HEK293 (cell line): ENCODE measurements around the gene OSCP1.

Experiments
- EGR2 ChIP-seq: fragments of 450-650 bp; formaldehyde crosslinking; IDR thresholded peaks from 2 replicates; pipeline ENCODE4 v1.5.1; 2016; ENCODE audit warnings: low read depth, missing biosample characterization, missing genetic modification characterization
- HOXC10 ChIP-seq: sonication (generic); formaldehyde crosslinking; IDR thresholded peaks from 2 replicates; pipeline ENCODE4 v1.8.1; 2023; ENCODE audit warnings: mild to moderate bottlenecking, missing genetic modification reagents
- IKZF3 ChIP-seq: fragments of 450-650 bp; IDR thresholded peaks from 2 replicates; pipeline ENCODE4 v1.5.0; 2018; ENCODE audit warnings: missing biosample characterization, mild to moderate bottlenecking, missing genetic modification characterization, moderate library complexity
- KLF1 ChIP-seq: fragments of 450-650 bp; formaldehyde crosslinking; IDR thresholded peaks from 2 replicates; pipeline ENCODE4 v1.5.1; 2016; ENCODE audit warnings: missing biosample characterization, missing genetic modification characterization
- KLF8 ChIP-seq: fragments of 450-650 bp; formaldehyde crosslinking; IDR thresholded peaks from 2 replicates; pipeline ENCODE4 v1.5.1; 2016; ENCODE audit warnings: missing biosample characterization, missing genetic modification characterization
- OVOL3 ChIP-seq: fragments of 450-650 bp; formaldehyde crosslinking; IDR thresholded peaks from 2 replicates; pipeline ENCODE4 v1.5.1; 2016; ENCODE audit warnings: missing biosample characterization, missing genetic modification characterization
- SP2 ChIP-seq: fragments of 450-650 bp; formaldehyde crosslinking; IDR thresholded peaks from 2 replicates; pipeline ENCODE4 v1.5.1; 2016; ENCODE audit warnings: missing biosample characterization, missing genetic modification characterization
- ZNF157 ChIP-seq: fragments of 450-650 bp; formaldehyde crosslinking; IDR thresholded peaks from 2 replicates; pipeline ENCODE4 v1.5.1; 2016; ENCODE audit warnings: missing biosample characterization, missing genetic modification characterization
- ZNF248 ChIP-seq: fragments of 450-650 bp; formaldehyde crosslinking; IDR thresholded peaks from 2 replicates; pipeline ENCODE4 v1.5.1; 2017; ENCODE audit warnings: missing biosample characterization, missing genetic modification characterization
- ZNF292 ChIP-seq: fragments of 450-650 bp; formaldehyde crosslinking; IDR thresholded peaks from 2 replicates; pipeline ENCODE4 v1.5.1; 2016; ENCODE audit warnings: low read depth, missing biosample characterization, missing genetic modification characterization, borderline replicate concordance
- ZNF311 ChIP-seq: fragments of 450-650 bp; formaldehyde crosslinking; IDR thresholded peaks from 2 replicates; pipeline ENCODE4 v1.5.1; 2017; ENCODE audit warnings: missing biosample characterization, missing genetic modification characterization, borderline replicate concordance
- ZNF366 ChIP-seq: fragments of 450-650 bp; formaldehyde crosslinking; conservative IDR thresholded peaks from 2 replicates; pipeline ENCODE4 v1.5.1; 2016; ENCODE audit warnings: missing biosample characterization, missing genetic modification characterization
- ZNF391 ChIP-seq: fragments of 450-650 bp; formaldehyde crosslinking; IDR thresholded peaks from 2 replicates; pipeline ENCODE4 v1.5.1; 2016; ENCODE audit warnings: low read depth, missing biosample characterization, missing genetic modification characterization, borderline replicate concordance
- ZNF571 ChIP-seq: fragments of 450-650 bp; formaldehyde crosslinking; IDR thresholded peaks from 2 replicates; pipeline ENCODE4 v1.5.0; 2017; ENCODE audit warnings: missing biosample characterization, missing genetic modification characterization
- ZSCAN16 ChIP-seq: fragments of 450-650 bp; formaldehyde crosslinking; IDR thresholded peaks from 2 replicates; pipeline ENCODE4 v1.5.1; 2016; ENCODE audit warnings: missing biosample characterization, missing genetic modification characterization
- TF ChIP-seq, protein P1 (sequence below): fragments of 450-650 bp; formaldehyde crosslinking; IDR thresholded peaks from 2 replicates; pipeline ENCODE4 v1.5.1; 2016; ENCODE audit warnings: missing biosample characterization, missing genetic modification characterization
- TF ChIP-seq, protein P2 (sequence below): fragments of 450-650 bp; formaldehyde crosslinking; conservative IDR thresholded peaks from 2 replicates; pipeline ENCODE4 v1.5.1; 2016; ENCODE audit warnings: low read depth, missing biosample characterization, missing genetic modification characterization
- TF ChIP-seq, protein P3 (sequence below): fragments of 450-650 bp; IDR thresholded peaks from 2 replicates; pipeline ENCODE4 v1.5.1; 2018; ENCODE audit warnings: missing biosample characterization, mild to moderate bottlenecking, missing genetic modification characterization
- TF ChIP-seq, protein P4 (sequence below): fragments of 450-650 bp; formaldehyde crosslinking; IDR thresholded peaks from 2 replicates; pipeline ENCODE4 v1.5.1; 2017; ENCODE audit warnings: missing biosample characterization, missing genetic modification characterization
- TF ChIP-seq, protein P5 (sequence below): fragments of 450-650 bp; formaldehyde crosslinking; IDR thresholded peaks from 2 replicates; pipeline ENCODE4 v1.5.1; 2016; ENCODE audit warnings: missing biosample characterization, missing genetic modification characterization
- TF ChIP-seq, protein P6 (sequence below): fragments of 450-650 bp; formaldehyde crosslinking; IDR thresholded peaks from 2 replicates; pipeline ENCODE4 v1.5.1; 2016; ENCODE audit warnings: missing biosample characterization, missing genetic modification characterization
- TF ChIP-seq, protein P7 (sequence below): fragments of 450-650 bp; formaldehyde crosslinking; IDR thresholded peaks from 2 replicates; pipeline ENCODE4 v1.5.1; 2016; ENCODE audit warnings: missing biosample characterization, missing genetic modification characterization

The OSCP1 gene

DNA sequence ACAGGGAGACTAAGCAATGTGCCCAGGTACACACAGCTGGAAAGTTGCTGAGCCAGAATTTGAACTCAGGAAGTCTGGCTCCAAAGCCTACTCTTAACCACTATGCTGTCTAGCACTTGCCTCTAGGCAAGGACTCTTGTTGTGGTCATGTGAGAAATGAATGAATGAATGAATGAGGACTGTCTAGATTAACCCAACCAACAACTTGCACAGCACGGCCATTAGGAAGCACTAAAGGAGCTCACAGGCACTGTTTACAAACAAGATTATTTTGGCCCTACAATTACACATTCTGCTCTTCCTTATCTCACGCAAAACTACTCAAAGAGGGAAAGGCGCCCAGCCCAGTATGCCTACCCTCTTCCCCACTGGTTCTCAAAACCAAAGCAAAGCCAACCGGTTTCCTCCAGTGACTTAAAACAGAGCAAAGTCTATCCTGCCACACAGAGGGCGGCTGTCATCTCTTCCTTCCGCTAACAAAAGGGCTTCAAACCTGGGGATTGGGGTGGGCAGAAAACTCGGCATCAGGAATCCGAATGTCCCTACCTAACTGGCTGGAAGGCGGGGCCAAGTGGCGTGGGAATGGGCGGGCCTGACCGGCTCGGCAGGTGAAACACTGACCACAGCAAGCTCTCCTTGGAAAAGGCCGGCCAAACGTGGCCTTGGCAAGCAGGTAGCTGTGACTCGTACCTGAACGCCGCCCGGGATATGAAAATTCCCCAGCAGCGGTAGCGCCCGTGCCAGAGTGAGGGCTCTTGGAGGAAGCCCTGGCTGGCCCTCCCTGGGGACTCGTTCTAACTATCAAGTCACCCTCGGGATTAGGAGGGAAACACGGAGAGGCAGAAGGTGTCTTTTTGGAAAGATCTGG, 65.5 kb downstream of the OSCP1 start (continued):
- TF ChIP-seq EGR2 (0 out of 2 replicates have a peak, but pooled peaks have one; percentile 5), ZNF292 (no peak), IKZF3 (tag by site-specific recombination) (peak; percentile 72), SP2 (tag by site-specific recombination) (peak; percentile 85), ZNF571 (tag by site-specific recombination) (no peak), ZNF248 (tag by site-specific recombination) (no peak), OVOL3 (tag by site-specific recombination) (no peak), KLF1 (0 out of 2 replicates have a peak, but pooled peaks have one; percentile 7), ZNF157 (tag by site-specific recombination) (no peak), ZNF311 (tag by site-specific recombination) (no peak), ZNF391 (no peak), ZNF366 (tag by site-specific recombination) (peak; percentile 70), KLF8 (tag by site-specific recombination) (no peak; the same call in 1 of the 2 replicates), ZSCAN16 (tag by site-specific recombination) (peak; percentile 15; the same call in 1 of the 2 replicates), HOXC10 (CRISPR knock-in tag) (no peak)
- TF ChIP-seq, protein P1, sequence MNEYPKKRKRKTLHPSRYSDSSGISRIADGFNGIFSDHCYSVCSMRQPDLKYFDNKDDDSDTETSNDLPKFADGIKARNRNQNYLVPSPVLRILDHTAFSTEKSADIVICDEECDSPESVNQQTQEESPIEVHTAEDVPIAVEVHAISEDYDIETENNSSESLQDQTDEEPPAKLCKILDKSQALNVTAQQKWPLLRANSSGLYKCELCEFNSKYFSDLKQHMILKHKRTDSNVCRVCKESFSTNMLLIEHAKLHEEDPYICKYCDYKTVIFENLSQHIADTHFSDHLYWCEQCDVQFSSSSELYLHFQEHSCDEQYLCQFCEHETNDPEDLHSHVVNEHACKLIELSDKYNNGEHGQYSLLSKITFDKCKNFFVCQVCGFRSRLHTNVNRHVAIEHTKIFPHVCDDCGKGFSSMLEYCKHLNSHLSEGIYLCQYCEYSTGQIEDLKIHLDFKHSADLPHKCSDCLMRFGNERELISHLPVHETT (tag by site-specific recombination), result no peak
- TF ChIP-seq, protein P2, sequence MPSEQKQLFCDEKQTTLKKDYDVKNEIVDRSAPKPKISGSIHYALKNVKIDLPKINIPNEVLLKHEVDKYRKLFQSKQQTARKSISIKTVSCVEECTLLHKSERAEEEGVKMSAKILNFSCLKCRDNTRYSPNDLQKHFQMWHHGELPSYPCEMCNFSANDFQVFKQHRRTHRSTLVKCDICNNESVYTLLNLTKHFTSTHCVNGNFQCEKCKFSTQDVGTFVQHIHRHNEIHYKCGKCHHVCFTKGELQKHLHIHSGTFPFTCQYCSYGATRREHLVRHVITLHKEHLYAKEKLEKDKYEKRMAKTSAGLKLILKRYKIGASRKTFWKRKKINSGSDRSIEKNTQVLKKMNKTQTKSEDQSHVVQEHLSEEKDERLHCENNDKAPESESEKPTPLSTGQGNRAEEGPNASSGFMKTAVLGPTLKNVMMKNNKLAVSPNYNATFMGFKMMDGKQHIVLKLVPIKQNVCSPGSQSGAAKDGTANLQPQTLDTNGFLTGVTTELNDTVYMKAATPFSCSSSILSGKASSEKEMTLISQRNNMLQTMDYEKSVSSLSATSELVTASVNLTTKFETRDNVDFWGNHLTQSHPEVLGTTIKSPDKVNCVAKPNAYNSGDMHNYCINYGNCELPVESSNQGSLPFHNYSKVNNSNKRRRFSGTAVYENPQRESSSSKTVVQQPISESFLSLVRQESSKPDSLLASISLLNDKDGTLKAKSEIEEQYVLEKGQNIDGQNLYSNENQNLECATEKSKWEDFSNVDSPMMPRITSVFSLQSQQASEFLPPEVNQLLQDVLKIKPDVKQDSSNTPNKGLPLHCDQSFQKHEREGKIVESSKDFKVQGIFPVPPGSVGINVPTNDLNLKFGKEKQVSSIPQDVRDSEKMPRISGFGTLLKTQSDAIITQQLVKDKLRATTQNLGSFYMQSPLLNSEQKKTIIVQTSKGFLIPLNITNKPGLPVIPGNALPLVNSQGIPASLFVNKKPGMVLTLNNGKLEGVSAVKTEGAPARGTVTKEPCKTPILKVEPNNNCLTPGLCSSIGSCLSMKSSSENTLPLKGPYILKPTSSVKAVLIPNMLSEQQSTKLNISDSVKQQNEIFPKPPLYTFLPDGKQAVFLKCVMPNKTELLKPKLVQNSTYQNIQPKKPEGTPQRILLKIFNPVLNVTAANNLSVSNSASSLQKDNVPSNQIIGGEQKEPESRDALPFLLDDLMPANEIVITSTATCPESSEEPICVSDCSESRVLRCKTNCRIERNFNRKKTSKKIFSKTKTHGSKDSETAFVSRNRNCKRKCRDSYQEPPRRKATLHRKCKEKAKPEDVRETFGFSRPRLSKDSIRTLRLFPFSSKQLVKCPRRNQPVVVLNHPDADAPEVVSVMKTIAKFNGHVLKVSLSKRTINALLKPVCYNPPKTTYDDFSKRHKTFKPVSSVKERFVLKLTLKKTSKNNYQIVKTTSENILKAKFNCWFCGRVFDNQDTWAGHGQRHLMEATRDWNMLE, result no peak
- TF ChIP-seq, protein P3, sequence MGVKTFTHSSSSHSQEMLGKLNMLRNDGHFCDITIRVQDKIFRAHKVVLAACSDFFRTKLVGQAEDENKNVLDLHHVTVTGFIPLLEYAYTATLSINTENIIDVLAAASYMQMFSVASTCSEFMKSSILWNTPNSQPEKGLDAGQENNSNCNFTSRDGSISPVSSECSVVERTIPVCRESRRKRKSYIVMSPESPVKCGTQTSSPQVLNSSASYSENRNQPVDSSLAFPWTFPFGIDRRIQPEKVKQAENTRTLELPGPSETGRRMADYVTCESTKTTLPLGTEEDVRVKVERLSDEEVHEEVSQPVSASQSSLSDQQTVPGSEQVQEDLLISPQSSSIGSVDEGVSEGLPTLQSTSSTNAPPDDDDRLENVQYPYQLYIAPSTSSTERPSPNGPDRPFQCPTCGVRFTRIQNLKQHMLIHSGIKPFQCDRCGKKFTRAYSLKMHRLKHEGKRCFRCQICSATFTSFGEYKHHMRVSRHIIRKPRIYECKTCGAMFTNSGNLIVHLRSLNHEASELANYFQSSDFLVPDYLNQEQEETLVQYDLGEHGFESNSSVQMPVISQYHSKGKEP, result no peak
- TF ChIP-seq, protein P4, sequence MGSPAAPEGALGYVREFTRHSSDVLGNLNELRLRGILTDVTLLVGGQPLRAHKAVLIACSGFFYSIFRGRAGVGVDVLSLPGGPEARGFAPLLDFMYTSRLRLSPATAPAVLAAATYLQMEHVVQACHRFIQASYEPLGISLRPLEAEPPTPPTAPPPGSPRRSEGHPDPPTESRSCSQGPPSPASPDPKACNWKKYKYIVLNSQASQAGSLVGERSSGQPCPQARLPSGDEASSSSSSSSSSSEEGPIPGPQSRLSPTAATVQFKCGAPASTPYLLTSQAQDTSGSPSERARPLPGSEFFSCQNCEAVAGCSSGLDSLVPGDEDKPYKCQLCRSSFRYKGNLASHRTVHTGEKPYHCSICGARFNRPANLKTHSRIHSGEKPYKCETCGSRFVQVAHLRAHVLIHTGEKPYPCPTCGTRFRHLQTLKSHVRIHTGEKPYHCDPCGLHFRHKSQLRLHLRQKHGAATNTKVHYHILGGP (tag by site-specific recombination), result no peak
- TF ChIP-seq, protein P5, sequence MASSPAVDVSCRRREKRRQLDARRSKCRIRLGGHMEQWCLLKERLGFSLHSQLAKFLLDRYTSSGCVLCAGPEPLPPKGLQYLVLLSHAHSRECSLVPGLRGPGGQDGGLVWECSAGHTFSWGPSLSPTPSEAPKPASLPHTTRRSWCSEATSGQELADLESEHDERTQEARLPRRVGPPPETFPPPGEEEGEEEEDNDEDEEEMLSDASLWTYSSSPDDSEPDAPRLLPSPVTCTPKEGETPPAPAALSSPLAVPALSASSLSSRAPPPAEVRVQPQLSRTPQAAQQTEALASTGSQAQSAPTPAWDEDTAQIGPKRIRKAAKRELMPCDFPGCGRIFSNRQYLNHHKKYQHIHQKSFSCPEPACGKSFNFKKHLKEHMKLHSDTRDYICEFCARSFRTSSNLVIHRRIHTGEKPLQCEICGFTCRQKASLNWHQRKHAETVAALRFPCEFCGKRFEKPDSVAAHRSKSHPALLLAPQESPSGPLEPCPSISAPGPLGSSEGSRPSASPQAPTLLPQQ (tag by site-specific recombination), result no peak
- TF ChIP-seq, protein P6, sequence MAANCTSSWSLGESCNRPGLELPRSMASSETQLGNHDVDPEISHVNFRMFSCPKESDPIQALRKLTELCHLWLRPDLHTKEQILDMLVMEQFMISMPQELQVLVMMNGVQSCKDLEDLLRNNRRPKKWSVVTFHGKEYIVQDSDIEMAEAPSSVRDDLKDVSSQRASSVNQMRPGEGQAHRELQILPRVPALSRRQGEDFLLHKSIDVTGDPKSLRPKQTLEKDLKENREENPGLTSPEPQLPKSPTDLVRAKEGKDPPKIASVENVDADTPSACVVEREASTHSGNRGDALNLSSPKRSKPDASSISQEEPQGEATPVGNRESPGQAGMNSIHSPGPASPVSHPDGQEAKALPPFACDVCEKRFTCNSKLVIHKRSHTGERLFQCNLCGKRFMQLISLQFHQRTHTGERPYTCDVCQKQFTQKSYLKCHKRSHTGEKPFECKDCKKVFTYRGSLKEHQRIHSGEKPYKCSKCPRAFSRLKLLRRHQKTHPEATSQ (tag by site-specific recombination), result no peak
- TF ChIP-seq, protein P7, sequence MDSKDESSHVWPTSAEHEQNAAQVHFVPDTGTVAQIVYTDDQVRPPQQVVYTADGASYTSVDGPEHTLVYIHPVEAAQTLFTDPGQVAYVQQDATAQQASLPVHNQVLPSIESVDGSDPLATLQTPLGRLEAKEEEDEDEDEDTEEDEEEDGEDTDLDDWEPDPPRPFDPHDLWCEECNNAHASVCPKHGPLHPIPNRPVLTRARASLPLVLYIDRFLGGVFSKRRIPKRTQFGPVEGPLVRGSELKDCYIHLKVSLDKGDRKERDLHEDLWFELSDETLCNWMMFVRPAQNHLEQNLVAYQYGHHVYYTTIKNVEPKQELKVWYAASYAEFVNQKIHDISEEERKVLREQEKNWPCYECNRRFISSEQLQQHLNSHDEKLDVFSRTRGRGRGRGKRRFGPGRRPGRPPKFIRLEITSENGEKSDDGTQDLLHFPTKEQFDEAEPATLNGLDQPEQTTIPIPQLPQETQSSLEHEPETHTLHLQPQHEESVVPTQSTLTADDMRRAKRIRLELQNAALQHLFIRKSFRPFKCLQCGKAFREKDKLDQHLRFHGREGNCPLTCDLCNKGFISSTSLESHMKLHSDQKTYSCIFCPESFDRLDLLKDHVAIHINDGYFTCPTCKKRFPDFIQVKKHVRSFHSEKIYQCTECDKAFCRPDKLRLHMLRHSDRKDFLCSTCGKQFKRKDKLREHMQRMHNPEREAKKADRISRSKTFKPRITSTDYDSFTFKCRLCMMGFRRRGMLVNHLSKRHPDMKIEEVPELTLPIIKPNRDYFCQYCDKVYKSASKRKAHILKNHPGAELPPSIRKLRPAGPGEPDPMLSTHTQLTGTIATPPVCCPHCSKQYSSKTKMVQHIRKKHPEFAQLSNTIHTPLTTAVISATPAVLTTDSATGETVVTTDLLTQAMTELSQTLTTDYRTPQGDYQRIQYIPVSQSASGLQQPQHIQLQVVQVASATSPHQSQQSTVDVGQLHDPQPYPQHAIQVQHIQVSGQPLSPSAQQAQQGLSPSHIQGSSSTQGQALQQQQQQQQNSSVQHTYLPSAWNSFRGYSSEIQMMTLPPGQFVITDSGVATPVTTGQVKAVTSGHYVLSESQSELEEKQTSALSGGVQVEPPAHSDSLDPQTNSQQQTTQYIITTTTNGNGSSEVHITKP, result 0 out of 2 replicates have a peak, but pooled peaks have one; percentile 9
